ENCODE measurements around the gene PLPPR1. TPM values are rescaled to one million over a fixed set of nuclear protein-coding genes. Genes with fewer than 3 reads are reported as not detected.

Gene PLPPR1
- total RNA-seq, 1 experiment from 2014 or later: not detected

GRCh38 chr9:101165131-101165530 lies 136.6 kb downstream of the PLPPR1 start:
- in situ Hi-C loops (cut with HindIII; ENCODE audit: low pct_unique_long_range_greater_than_20kb, low sequenced_read_pairs): no loop called here
- no peak for DNase-seq (ENCODE audit: low read depth)

- DNase-seq (ENCODE audit: low read depth): no peak
Observed at GRCh38 chr9:101167490-101168134, 139.1 kb downstream of the PLPPR1 start.

GRCh38 chr9:101172616-101173015 lies 144.1 kb downstream of the PLPPR1 start:
- DNase-seq (ENCODE audit: low read depth): no peak
- in situ Hi-C loops (cut with HindIII; ENCODE audit: low pct_unique_long_range_greater_than_20kb, low sequenced_read_pairs): no loop called here

More at GRCh38 chr9:101167490-101168134, 139.1 kb downstream of the PLPPR1 start:
- in situ Hi-C loops (cut with HindIII; ENCODE audit: low pct_unique_long_range_greater_than_20kb, low sequenced_read_pairs): no loop called here

- no peak for DNase-seq (ENCODE audit: low read depth)
- in situ Hi-C loops (cut with HindIII; ENCODE audit: low pct_unique_long_range_greater_than_20kb, low sequenced_read_pairs): no loop called here
Observed at GRCh38 chr9:101173907-101174306, 145.4 kb downstream of the PLPPR1 start.

- in situ Hi-C loops (cut with HindIII; ENCODE audit: low pct_unique_long_range_greater_than_20kb, low sequenced_read_pairs): no loop called here
- no peak for DNase-seq (ENCODE audit: low read depth)
Observed at GRCh38 chr9:101176384-101176783, 147.9 kb downstream of the PLPPR1 start.

- DNase-seq (ENCODE audit: low read depth): no peak
- in situ Hi-C loops (cut with HindIII; ENCODE audit: low pct_unique_long_range_greater_than_20kb, low sequenced_read_pairs): no loop called here
Observed at GRCh38 chr9:101184813-101185278, 156.3 kb downstream of the PLPPR1 start.

- DNase-seq (ENCODE audit: low read depth): no peak
- in situ Hi-C loops (cut with HindIII; ENCODE audit: low pct_unique_long_range_greater_than_20kb, low sequenced_read_pairs): no loop called here
Observed at GRCh38 chr9:101191723-101192122, 163.2 kb downstream of the PLPPR1 start.

GRCh38 chr9:101197026-101197425 lies 168.5 kb downstream of the PLPPR1 start:
- in situ Hi-C loops (cut with HindIII; ENCODE audit: low pct_unique_long_range_greater_than_20kb, low sequenced_read_pairs): no loop called here
- no peak for DNase-seq (ENCODE audit: low read depth)

GRCh38 chr9:101200852-101201251 lies 172.3 kb downstream of the PLPPR1 start:
- in situ Hi-C loops (cut with HindIII; ENCODE audit: low pct_unique_long_range_greater_than_20kb, low sequenced_read_pairs): no loop called here
- no peak for DNase-seq (ENCODE audit: low read depth)

- DNase-seq (ENCODE audit: low read depth): no peak
- in situ Hi-C loops (cut with HindIII; ENCODE audit: low pct_unique_long_range_greater_than_20kb, low sequenced_read_pairs): no loop called here
Observed at GRCh38 chr9:101201630-101202029, 173.1 kb downstream of the PLPPR1 start.

GRCh38 chr9:101209670-101210069 lies 181.1 kb downstream of the PLPPR1 start:
- DNase-seq (ENCODE audit: low read depth): no peak
- in situ Hi-C loops (cut with HindIII; ENCODE audit: low pct_unique_long_range_greater_than_20kb, low sequenced_read_pairs): no loop called here

- in situ Hi-C loops (cut with HindIII; ENCODE audit: low pct_unique_long_range_greater_than_20kb, low sequenced_read_pairs): no loop called here
- DNase-seq (ENCODE audit: low read depth): no peak
Observed at GRCh38 chr9:101212661-101213060, 184.1 kb downstream of the PLPPR1 start.

- no peak for DNase-seq (ENCODE audit: low read depth)
- in situ Hi-C loops (cut with HindIII; ENCODE audit: low pct_unique_long_range_greater_than_20kb, low sequenced_read_pairs): no loop called here
Observed at GRCh38 chr9:101219030-101219429, 190.5 kb downstream of the PLPPR1 start.

- no peak for DNase-seq (ENCODE audit: low read depth)
- in situ Hi-C loops (cut with HindIII; ENCODE audit: low pct_unique_long_range_greater_than_20kb, low sequenced_read_pairs): no loop called here
Observed at GRCh38 chr9:101220341-101220740, 191.8 kb downstream of the PLPPR1 start.

GRCh38 chr9:101225271-101225670 lies 196.7 kb downstream of the PLPPR1 start:
- in situ Hi-C loops (cut with HindIII; ENCODE audit: low pct_unique_long_range_greater_than_20kb, low sequenced_read_pairs): no loop called here
- DNase-seq (ENCODE audit: low read depth): no peak

GRCh38 chr9:101226161-101226560 lies 197.6 kb downstream of the PLPPR1 start:
- in situ Hi-C loops (cut with HindIII; ENCODE audit: low pct_unique_long_range_greater_than_20kb, low sequenced_read_pairs): no loop called here
- DNase-seq (ENCODE audit: low read depth): no peak

- in situ Hi-C loops (cut with HindIII; ENCODE audit: low pct_unique_long_range_greater_than_20kb, low sequenced_read_pairs): no loop called here
- DNase-seq (ENCODE audit: low read depth): no peak
Observed at GRCh38 chr9:101226803-101227202, 198.3 kb downstream of the PLPPR1 start.

- DNase-seq (ENCODE audit: low read depth): no peak
- in situ Hi-C loops (cut with HindIII; ENCODE audit: low pct_unique_long_range_greater_than_20kb, low sequenced_read_pairs): no loop called here
Observed at GRCh38 chr9:101229606-101230005, 201.1 kb downstream of the PLPPR1 start.

GRCh38 chr9:101232405-101232977 lies 204.0 kb downstream of the PLPPR1 start:
- no peak for DNase-seq (ENCODE audit: low read depth)
- in situ Hi-C loops (cut with HindIII; ENCODE audit: low pct_unique_long_range_greater_than_20kb, low sequenced_read_pairs): no loop called here

Data from Caki2 (cell line).